HG03439 (cell line): ENCODE data around the gene PMS2.
"Not testable (repeated sequence)": the region's sequence is repeated elsewhere in the genome, so short reads cannot be mapped to it uniquely, and the experiment has no call there.

Experiments
- ATAC-seq: cut with Tn5 transposase; IDR thresholded peaks from one replicate; pipeline ENCODE4 v1.9.1; 2021; ENCODE audit warnings: mild to moderate bottlenecking, moderate library complexity; ENCODE audit not compliant: unreplicated experiment

The PMS2 gene

GRCh38 chr7:5924180-5924579 lies 84.7 kb downstream of the PMS2 start:
- ATAC-seq: not testable (repeated sequence)
